Activated T-helper 1 cell treated with Interleukin-2 at 50 U/mL for 16 hours (primary cell): ENCODE data around the gene GRB10.

ENCODE experiments used
- DNase-seq: peaks from one replicate; pipeline ENCODE4 v3.0.0-alpha.2; 2020; ENCODE audit warnings: low read depth

The GRB10 gene

GRCh38 chr7:50667789-50668226, 114.9 kb downstream of the GRB10 start:
- DNase-seq: no peak

GRCh38 chr7:50667338-50667737, 115.4 kb downstream of the GRB10 start:
- DNase-seq: no peak

- DNase-seq: no peak
Measured at GRCh38 chr7:50666124-50666496, 116.6 kb downstream of the GRB10 start.

GRCh38 chr7:50665403-50666123, 117.1 kb downstream of the GRB10 start:
- no peak for DNase-seq

GRCh38 chr7:50664937-50665336, 117.8 kb downstream of the GRB10 start:
- DNase-seq: no peak

- no peak for DNase-seq
Measured at GRCh38 chr7:50664461-50664922, 118.2 kb downstream of the GRB10 start.

- no peak for DNase-seq
Measured at GRCh38 chr7:50663396-50664102, 119.1 kb downstream of the GRB10 start.

GRCh38 chr7:50662996-50663395, 119.7 kb downstream of the GRB10 start:
- DNase-seq: no peak

- peak; percentile 15 for DNase-seq
Measured at GRCh38 chr7:50662041-50662694, 120.5 kb downstream of the GRB10 start.

- no peak for DNase-seq
Measured at GRCh38 chr7:50661345-50662040, 121.2 kb downstream of the GRB10 start.

- DNase-seq: no peak
Measured at GRCh38 chr7:50660830-50661175, 121.9 kb downstream of the GRB10 start.

- peak; percentile 30 for DNase-seq
Measured at GRCh38 chr7:50660040-50660829, 122.5 kb downstream of the GRB10 start.

GRCh38 chr7:50659329-50659965, 123.2 kb downstream of the GRB10 start:
- DNase-seq: no peak

GRCh38 chr7:50658696-50659095, 124.0 kb downstream of the GRB10 start:
- no peak for DNase-seq

- no peak for DNase-seq
Measured at GRCh38 chr7:50657912-50658311, 124.8 kb downstream of the GRB10 start.

- no peak for DNase-seq
Measured at GRCh38 chr7:50657341-50657873, 125.3 kb downstream of the GRB10 start.

GRCh38 chr7:50656141-50656895, 126.4 kb downstream of the GRB10 start:
- DNase-seq: no peak

- no peak for DNase-seq
Measured at GRCh38 chr7:50655490-50655889, 127.2 kb downstream of the GRB10 start.

- no peak for DNase-seq
Measured at GRCh38 chr7:50655020-50655419, 127.7 kb downstream of the GRB10 start.

GRCh38 chr7:50653981-50654425, 128.7 kb downstream of the GRB10 start:
- no peak for DNase-seq
